CD8-positive, alpha-beta memory T cell (primary cell): ENCODE results near the gene TBPL2. TPM values are rescaled to one million over a fixed set of nuclear protein-coding genes. Genes with fewer than 3 reads are reported as not detected.

ENCODE experiments used
- CTCF ChIA-PET: fragments of 350-600 bp; sonication (Branson Sonifier 250); formaldehyde crosslinking; loops from one replicate; lab custom pipeline; 2021; ENCODE audit warnings: antibody characterized with exemption; lab: Charles Lee
- POLR2A ChIA-PET: fragments of 350-600 bp; sonication (Branson Sonifier 250); formaldehyde crosslinking; loops from one replicate; lab custom pipeline; 2021; ENCODE audit warnings: antibody characterized with exemption; lab: Charles Lee
- DNase-seq, 5 donors: peaks; one replicate each; pipeline versions ENCODE4 v3.0.0 to v3.0.0-alpha.2; 2020 to 2022; ENCODE audit warnings: mixed read lengths in 1 of 5
- H3K27ac ChIP-seq: one replicate; pipeline ENCODE4 v1.7.0; 2013; ENCODE audit warnings: low read depth, mild to moderate bottlenecking, low read length, moderate library complexity
- H3K27me3 ChIP-seq: 2 replicates; pipeline ENCODE4 v1.7.0; 2013; ENCODE audit warnings: low read length, mild to moderate bottlenecking; ENCODE audit not compliant: insufficient read depth, poor library complexity, severe bottlenecking
- H3K36me3 ChIP-seq: 2 replicates; pipeline ENCODE4 v1.7.0; 2013; ENCODE audit warnings: mild to moderate bottlenecking, low read length, moderate library complexity; ENCODE audit not compliant: insufficient read depth
- H3K4me1 ChIP-seq: 2 replicates; pipeline ENCODE4 v1.7.0; 2013; ENCODE audit warnings: mild to moderate bottlenecking, low read length, moderate library complexity; ENCODE audit not compliant: insufficient read depth
- H3K4me3 ChIP-seq: 2 replicates; pipeline ENCODE4 v1.7.0; 2013; ENCODE audit warnings: mild to moderate bottlenecking, low read length
- H3K9me3 ChIP-seq: 2 replicates; pipeline ENCODE4 v1.7.0; 2013; ENCODE audit warnings: mild to moderate bottlenecking, low read length
- H3K27ac Mint-ChIP-seq, 8 donors: one replicate each; pipeline ENCODE4 v1.8.0; 2020 to 2021; ENCODE audit warnings: mixed read lengths in 8 of 8, mild to moderate bottlenecking in 6 of 8, inconsistent platforms in 3 of 8, moderate library complexity in 3 of 8
- H3K27me3 Mint-ChIP-seq, 2 donors: one replicate each; pipeline ENCODE4 v1.8.0; 2020 to 2021; ENCODE audit warnings: mixed read lengths in 2 of 2, mild to moderate bottlenecking in 1 of 2, moderate library complexity in 1 of 2
- H3K36me3 Mint-ChIP-seq, 3 donors: one replicate each; pipeline ENCODE4 v1.8.0; 2020 to 2021; ENCODE audit warnings: mixed read lengths in 3 of 3, inconsistent platforms in 1 of 3, mild to moderate bottlenecking in 1 of 3
- H3K4me1 Mint-ChIP-seq, 3 donors: one replicate each; pipeline ENCODE4 v1.8.0; 2020 to 2021; ENCODE audit warnings: mixed read lengths in 3 of 3, inconsistent platforms in 1 of 3, mild to moderate bottlenecking in 1 of 3
- H3K4me3 Mint-ChIP-seq, 7 donors: one replicate each; pipeline ENCODE4 v1.8.0; 2020 to 2021; ENCODE audit warnings: mixed read lengths in 7 of 7, mild to moderate bottlenecking in 6 of 7, moderate library complexity in 4 of 7, inconsistent platforms in 2 of 7
- H3K9me3 Mint-ChIP-seq, 5 donors: one replicate each; pipeline ENCODE4 v1.8.0; 2020 to 2022; ENCODE audit warnings: mixed read lengths in 5 of 5, mild to moderate bottlenecking in 3 of 5, moderate library complexity in 2 of 5, inconsistent platforms in 1 of 5
- polyA plus RNA-seq: library from polyadenylated mRNA; unstranded; fragments of 300-500 nt; fragmentation: Illumina TruSeq; gene quantifications from one replicate; pipeline ENCODE4 v1.2.3, GENCODE V29; 2021
- total RNA-seq, 2 experiments: library from RNA; stranded (reverse); gene quantifications; one replicate each; pipeline ENCODE4 v1.2.3, GENCODE V29; 2021

The TBPL2 gene
- total and polyA plus RNA-seq, 3 experiments from 2014 or later, result not detected

- ChIA-PET CTCF (no interaction called here), POLR2A (interaction anchor here (0.5 kb wide), 1 partner anchor 78 kb away, joined by 3 read pairs; no protein-coding TSS in a partner anchor)
- H3K9me3 Mint-ChIP-seq, result peaks cover 0 to 1% (median 0%) of the 10 kb centered on the region in 5 donors
- H3K9me3 ChIP-seq, result no peaks in the 10 kb centered on the region
- no peaks in the 10 kb centered on the region for H3K36me3 Mint-ChIP-seq
- no peak overlapping the region for H3K4me3 ChIP-seq
- H3K36me3 ChIP-seq, result no peaks in the 10 kb centered on the region
- no peak overlapping the region for H3K27ac ChIP-seq
- no peak for DNase-seq
- peak overlapping the region in 1 of 8 donors; percentile 81 for H3K27ac Mint-ChIP-seq
- no peaks in the 10 kb centered on the region for H3K27me3 ChIP-seq
- no peaks in the 10 kb centered on the region for H3K4me1 ChIP-seq
- peaks cover 0 to 5% (median 0%) of the 10 kb centered on the region in 3 donors for H3K4me1 Mint-ChIP-seq
- peaks cover 0 to 7% of the 10 kb centered on the region in 2 donors for H3K27me3 Mint-ChIP-seq
- no peak overlapping the region for H3K4me3 Mint-ChIP-seq
Measured at GRCh38 chr14:55450539-55450938, 10.1 kb upstream of the TBPL2 start.

GRCh38 chr14:55450124-55450523 lies 9.7 kb upstream of the TBPL2 start:
- peaks cover 0 to 7% of the 10 kb centered on the region in 2 donors for H3K27me3 Mint-ChIP-seq
- Histone ChIP-seq H3K27me3 (no peaks in the 10 kb centered on the region), H3K36me3 (no peaks in the 10 kb centered on the region), H3K4me3 (no peak overlapping the region), H3K4me1 (no peaks in the 10 kb centered on the region), H3K9me3 (no peaks in the 10 kb centered on the region), H3K27ac (no peak overlapping the region)
- ChIA-PET POLR2A (interaction anchor here (0.5 kb wide), 1 partner anchor 78 kb away, joined by 3 read pairs; no protein-coding TSS in a partner anchor), CTCF (no interaction called here)
- no peak overlapping the region for H3K4me3 Mint-ChIP-seq
- H3K27ac Mint-ChIP-seq, result no peak overlapping the region
- no peaks in the 10 kb centered on the region for H3K36me3 Mint-ChIP-seq
- peaks cover 0 to 5% (median 0%) of the 10 kb centered on the region in 3 donors for H3K4me1 Mint-ChIP-seq
- DNase-seq, result no peak
- H3K9me3 Mint-ChIP-seq, result no peaks in the 10 kb centered on the region

DNA sequence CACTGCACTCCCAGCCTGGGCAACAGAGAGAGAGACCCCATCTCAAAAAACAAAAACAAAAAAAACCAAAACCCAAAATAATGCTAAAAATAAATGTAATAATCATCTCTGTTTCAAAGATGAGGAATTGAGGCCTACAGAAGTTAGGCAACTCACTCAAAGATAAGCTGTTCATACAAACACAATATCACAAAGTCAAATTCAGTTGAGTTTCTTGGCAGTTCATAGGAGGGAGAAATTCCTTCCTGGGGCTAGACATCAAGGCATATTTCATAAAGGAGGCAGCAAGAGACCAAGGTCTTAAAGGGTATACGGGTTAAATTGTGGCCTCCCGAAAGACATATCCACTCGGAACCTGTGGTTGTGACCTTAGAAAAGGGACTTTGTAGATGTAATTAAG lies 8.7 kb upstream of the TBPL2 start:
- Histone ChIP-seq H3K36me3 (no peaks in the 10 kb centered on the region), H3K4me3 (no peak overlapping the region), H3K27me3 (no peaks in the 10 kb centered on the region), H3K9me3 (no peaks in the 10 kb centered on the region), H3K4me1 (no peaks in the 10 kb centered on the region), H3K27ac (no peak overlapping the region)
- Mint-ChIP-seq H3K4me3 (no peak overlapping the region), H3K36me3 (no peaks in the 10 kb centered on the region), H3K9me3 (no peaks in the 10 kb centered on the region), H3K27me3 (peaks cover 0 to 7% of the 10 kb centered on the region in 2 donors), H3K27ac (no peak overlapping the region), H3K4me1 (peaks cover 0 to 5% (median 0%) of the 10 kb centered on the region in 3 donors)
- no peak for DNase-seq
- ChIA-PET CTCF (no interaction called here), POLR2A (interaction anchor here (0.5 kb wide), 1 partner anchor 10 kb away, joined by 9 read pairs; no protein-coding TSS in a partner anchor)

GRCh38 chr14:55448141-55448614 lies 7.8 kb upstream of the TBPL2 start:
- Histone ChIP-seq H3K27ac (no peak overlapping the region), H3K4me1 (no peaks in the 10 kb centered on the region), H3K9me3 (no peaks in the 10 kb centered on the region), H3K36me3 (no peaks in the 10 kb centered on the region), H3K4me3 (no peak overlapping the region), H3K27me3 (no peaks in the 10 kb centered on the region)
- Mint-ChIP-seq H3K27ac (peak overlapping the region in 1 of 8 donors; percentile 63), H3K27me3 (no peaks in the 10 kb centered on the region), H3K4me3 (no peak overlapping the region), H3K36me3 (no peaks in the 10 kb centered on the region), H3K9me3 (no peaks in the 10 kb centered on the region), H3K4me1 (peaks cover 0 to 5% (median 0%) of the 10 kb centered on the region in 3 donors)
- no peak for DNase-seq
- ChIA-PET POLR2A (no interaction called here), CTCF (interaction anchor here (2.9 kb wide), 1 partner anchor 13 kb away, joined by 18 read pairs; no protein-coding TSS in a partner anchor)

DNA sequence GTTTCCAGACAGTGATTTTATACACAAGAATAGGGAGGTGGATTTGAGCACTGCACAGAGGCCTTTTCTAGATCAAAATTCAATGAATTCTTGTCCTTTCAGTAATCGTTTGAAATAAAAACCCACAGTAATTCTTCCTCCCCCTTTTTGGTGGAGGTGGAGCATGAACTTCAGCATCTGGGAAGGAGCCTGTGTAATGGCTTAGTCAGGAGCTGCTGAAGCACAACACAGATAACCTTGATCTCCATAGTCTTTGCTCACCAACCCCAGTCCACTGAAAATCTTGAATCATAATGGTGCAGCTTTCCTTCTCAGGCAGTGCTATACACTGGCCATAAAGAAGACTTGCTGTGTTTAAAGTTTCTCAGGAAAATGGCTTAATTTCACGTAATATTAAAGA lies 6.4 kb upstream of the TBPL2 start:
- ChIA-PET CTCF (interaction anchor here (0.6 to 2.9 kb wide), 21 partner anchors 8 to 1042 kb away, joined by 3 to 18 read pairs (median 4); no protein-coding TSS in a partner anchor), POLR2A (no interaction called here)
- Histone ChIP-seq H3K27me3 (no peaks in the 10 kb centered on the region), H3K4me1 (no peaks in the 10 kb centered on the region), H3K36me3 (no peaks in the 10 kb centered on the region), H3K4me3 (no peak overlapping the region), H3K9me3 (no peaks in the 10 kb centered on the region), H3K27ac (no peak overlapping the region)
- H3K4me3 Mint-ChIP-seq, result no peak overlapping the region
- no peak for DNase-seq
- H3K36me3 Mint-ChIP-seq, result no peaks in the 10 kb centered on the region
- no peaks in the 10 kb centered on the region for H3K27me3 Mint-ChIP-seq
- H3K27ac Mint-ChIP-seq, result no peak overlapping the region
- H3K4me1 Mint-ChIP-seq, result peaks cover 0 to 5% (median 0%) of the 10 kb centered on the region in 3 donors
- no peaks in the 10 kb centered on the region for H3K9me3 Mint-ChIP-seq

DNA sequence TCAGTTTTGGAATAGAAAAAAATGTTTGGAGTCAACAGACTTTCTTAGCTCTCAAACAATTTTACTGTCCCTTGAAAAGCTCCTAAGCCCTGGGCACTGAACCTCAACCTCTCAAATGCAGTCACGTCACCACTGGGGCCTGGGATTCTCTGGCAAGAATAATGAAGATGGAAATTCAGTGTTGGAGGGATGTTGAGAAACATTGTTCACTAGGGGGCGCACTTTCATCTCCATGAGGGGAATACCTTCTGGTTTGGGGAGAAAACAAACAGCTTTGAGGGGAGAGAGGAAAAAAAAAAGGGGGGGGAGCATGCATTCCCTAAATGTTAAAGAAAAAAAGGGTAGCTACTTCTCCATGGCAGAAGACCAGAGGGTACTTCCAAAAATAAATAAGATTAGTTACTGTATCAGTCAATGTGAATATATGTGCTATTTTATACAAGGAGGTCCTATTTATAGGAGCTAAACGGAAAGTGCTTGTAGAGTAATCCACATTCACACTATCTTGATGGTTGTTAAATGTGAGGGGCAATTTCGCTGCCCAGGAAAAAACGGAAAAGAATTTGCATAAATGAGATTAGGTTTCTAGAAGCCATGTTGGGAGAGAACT lies 5.8 kb upstream of the TBPL2 start:
- Mint-ChIP-seq H3K4me1 (peaks cover 0 to 5% (median 0%) of the 10 kb centered on the region in 3 donors), H3K4me3 (no peak overlapping the region)
- CTCF ChIA-PET, result interaction anchor here (0.6 to 2.9 kb wide), 21 partner anchors 8 to 1042 kb away, joined by 3 to 18 read pairs (median 4); no protein-coding TSS in a partner anchor

DNA sequence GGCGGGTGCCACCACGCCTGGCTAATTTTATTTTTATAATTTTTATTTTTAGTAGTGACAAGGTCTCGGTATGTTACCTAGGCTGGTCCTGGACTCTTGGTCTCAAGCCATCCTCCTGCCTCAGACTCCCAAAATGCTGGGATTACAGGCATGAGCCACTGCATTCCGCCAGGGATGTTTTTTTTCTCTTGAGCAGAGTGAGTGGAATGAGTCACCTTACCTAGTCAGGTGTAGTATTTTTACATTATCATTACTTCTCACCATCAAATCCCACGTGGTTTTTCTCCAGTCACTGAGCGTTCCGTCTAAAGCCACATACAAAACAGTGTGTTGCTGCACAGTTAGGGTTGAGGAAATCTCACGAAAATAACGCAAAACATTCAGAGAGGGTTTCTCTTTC lies 870 bp upstream of the TBPL2 start:
- H3K36me3 ChIP-seq, result no peaks in the 10 kb centered on the region
- DNase-seq, result no peak
- POLR2A ChIA-PET, result no interaction called here
- H3K9me3 ChIP-seq, result no peaks in the 10 kb centered on the region
- Mint-ChIP-seq H3K36me3 (no peaks in the 10 kb centered on the region), H3K27me3 (peaks cover 0 to 5% of the 10 kb centered on the region in 2 donors), H3K9me3 (no peaks in the 10 kb centered on the region), H3K27ac (no peak overlapping the region), H3K4me1 (peaks cover 0 to 4% (median 0%) of the 10 kb centered on the region in 3 donors), H3K4me3 (no peak overlapping the region)
- CTCF ChIA-PET, result no interaction called here
- H3K4me3 ChIP-seq, result no peak overlapping the region
- H3K27ac ChIP-seq, result no peak overlapping the region
- no peaks in the 10 kb centered on the region for H3K27me3 ChIP-seq
- no peaks in the 10 kb centered on the region for H3K4me1 ChIP-seq

More for the DNA sequence above, 5.8 kb upstream of the TBPL2 start:
- no peak overlapping the region for H3K4me3 ChIP-seq
- peak overlapping the region in 1 of 8 donors; percentile 2 for H3K27ac Mint-ChIP-seq
- H3K4me1 ChIP-seq, result no peaks in the 10 kb centered on the region
- POLR2A ChIA-PET, result no interaction called here
- no peaks in the 10 kb centered on the region for H3K9me3 Mint-ChIP-seq
- no peaks in the 10 kb centered on the region for H3K27me3 ChIP-seq
- H3K36me3 Mint-ChIP-seq, result no peaks in the 10 kb centered on the region
- H3K9me3 ChIP-seq, result no peaks in the 10 kb centered on the region
- no peaks in the 10 kb centered on the region for H3K36me3 ChIP-seq
- peak; percentile 20 to 61 (median 33) for DNase-seq
- no peak overlapping the region for H3K27ac ChIP-seq
- H3K27me3 Mint-ChIP-seq, result no peaks in the 10 kb centered on the region

GRCh38 chr14:55438066-55438683 lies 2.2 kb downstream of the TBPL2 start:
- H3K9me3 Mint-ChIP-seq, result no peaks in the 10 kb centered on the region
- H3K27ac Mint-ChIP-seq, result no peak overlapping the region
- Histone ChIP-seq H3K9me3 (no peaks in the 10 kb centered on the region), H3K27ac (no peak overlapping the region), H3K27me3 (no peaks in the 10 kb centered on the region), H3K36me3 (no peaks in the 10 kb centered on the region), H3K4me3 (no peak overlapping the region), H3K4me1 (peaks cover 22% of the 10 kb centered on the region)
- no peaks in the 10 kb centered on the region for H3K36me3 Mint-ChIP-seq
- peaks cover 16 to 19% (median 18%) of the 10 kb centered on the region in 3 donors for H3K4me1 Mint-ChIP-seq
- H3K27me3 Mint-ChIP-seq, result peaks cover 0 to 5% of the 10 kb centered on the region in 2 donors
- no peak overlapping the region for H3K4me3 Mint-ChIP-seq
- ChIA-PET POLR2A (no interaction called here), CTCF (interaction anchor here (0.8 to 1.8 kb wide), 4 partner anchors 8 to 601 kb away, joined by 3 to 6 read pairs (median 4); no protein-coding TSS in a partner anchor)
- no peak for DNase-seq
